NCI-H460 (cell line): ENCODE data around the gene CREG2. TPM values are rescaled to one million over a fixed set of nuclear protein-coding genes. Genes with fewer than 3 reads are reported as not detected.
"Not testable (repeated sequence)": the region's sequence is repeated elsewhere in the genome, so short reads cannot be mapped to it uniquely, and the experiment has no call there.

ENCODE experiments used
- DNase-seq: peaks from one replicate; pipeline ENCODE4 v3.0.0-alpha.2; 2016; ENCODE audit warnings: low read depth; ENCODE audit errors: extremely low read depth
- total RNA-seq: library from RNA; depleted of rRNA; stranded (reverse); fragments of >200 nt; shearing (Covaris generic); gene quantifications from 2 replicates; pipeline ENCODE4 v1.2.3, GENCODE V29; 2014

CREG2 gene
- total RNA-seq, 1 experiment from 2014 or later = 0.10 TPM

DNA sequence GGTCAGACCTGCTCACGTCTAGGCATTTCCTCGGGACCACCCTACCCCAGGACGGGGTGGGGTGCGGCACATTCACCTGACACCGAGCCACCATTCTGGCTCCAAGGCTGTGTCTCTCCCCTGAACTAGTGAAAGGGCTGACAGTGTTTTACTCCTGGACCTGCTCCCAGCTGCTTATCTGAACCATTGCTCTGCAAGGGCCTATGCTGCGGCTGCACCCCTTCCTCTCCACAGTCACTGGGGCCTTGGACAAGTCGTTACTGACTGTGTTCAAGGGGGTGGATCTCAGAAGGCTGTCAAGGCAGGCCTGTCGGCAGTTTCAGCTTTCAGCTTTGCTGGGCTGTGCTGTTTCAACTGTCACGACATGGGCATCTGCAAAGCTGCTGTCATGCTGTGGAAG is 11.7 kb downstream of the CREG2 start:
- DNase-seq = no peak

DNA sequence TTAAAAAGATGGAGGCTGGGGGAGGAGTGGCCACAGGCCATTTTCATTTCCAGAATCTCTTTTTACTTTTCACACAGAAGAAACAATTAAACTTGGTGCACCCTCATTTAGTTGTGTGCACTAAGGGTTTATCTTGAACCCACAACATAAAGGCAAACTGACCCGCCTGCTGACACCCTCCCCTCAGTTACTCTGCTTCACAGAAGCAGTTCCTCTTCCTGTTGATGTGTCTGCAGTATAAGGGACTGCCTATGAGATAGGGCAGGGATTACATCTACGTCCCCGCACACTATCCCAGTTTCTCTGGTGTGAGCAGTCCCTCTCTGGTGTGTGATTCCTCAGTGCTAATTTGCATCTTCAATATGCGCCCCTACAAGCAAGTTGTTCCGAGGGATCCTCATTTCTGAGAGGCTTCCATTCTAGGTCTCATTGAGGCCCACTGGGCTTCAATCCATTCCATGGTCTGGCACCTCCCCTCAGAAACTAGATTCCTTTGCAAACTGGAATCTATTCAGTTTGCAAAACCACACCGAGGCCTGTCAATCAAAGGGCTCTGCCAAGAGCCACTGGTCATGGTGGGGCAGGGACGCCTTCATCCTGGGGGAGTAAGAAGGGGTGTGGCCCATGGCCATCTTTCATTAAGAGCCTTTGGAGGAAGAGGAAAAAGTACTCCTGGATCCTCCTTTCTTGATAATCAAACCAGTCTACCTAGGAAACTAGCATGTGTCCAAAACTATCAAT is 12.3 kb downstream of the CREG2 start:
- no peak for DNase-seq

DNA sequence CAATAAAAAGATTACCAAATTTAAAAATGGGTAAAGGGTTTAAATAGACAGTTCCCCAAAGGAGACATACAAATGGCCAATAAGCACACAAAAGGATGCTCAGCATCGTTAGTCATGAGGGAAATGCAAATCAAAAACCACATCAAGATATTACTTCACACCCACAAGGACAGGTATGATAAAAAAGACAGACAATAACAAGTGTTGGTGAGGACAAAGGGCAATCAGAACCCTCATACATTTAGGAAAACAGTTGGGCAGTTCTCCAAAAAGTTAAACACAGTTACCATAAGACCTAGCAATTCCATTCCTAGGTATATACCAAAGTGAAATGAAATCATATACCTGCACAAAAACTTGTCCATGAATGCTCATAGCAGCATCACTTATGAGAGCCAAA is 14.5 kb downstream of the CREG2 start:
- no peak for DNase-seq

DNA sequence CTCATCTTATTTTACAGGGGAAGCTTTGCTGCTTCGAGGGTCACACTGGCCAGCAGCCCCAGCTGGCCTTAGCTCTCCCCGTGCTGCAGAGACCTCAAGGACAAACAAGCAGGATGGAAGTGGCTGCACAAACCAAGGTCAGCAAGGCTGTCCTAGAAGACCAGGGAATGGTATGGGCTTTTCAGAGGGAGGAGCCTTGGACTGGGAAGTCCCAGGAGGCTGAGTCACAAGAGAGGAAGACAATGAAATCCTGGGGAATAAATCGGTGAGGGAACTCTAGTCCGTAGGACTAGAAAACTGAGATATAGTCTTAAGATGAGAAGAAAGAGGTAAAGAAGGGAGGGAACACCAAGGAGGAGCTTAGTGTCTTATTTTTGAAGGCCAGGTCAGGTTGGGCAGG is 15.7 kb downstream of the CREG2 start:
- no peak for DNase-seq

DNA sequence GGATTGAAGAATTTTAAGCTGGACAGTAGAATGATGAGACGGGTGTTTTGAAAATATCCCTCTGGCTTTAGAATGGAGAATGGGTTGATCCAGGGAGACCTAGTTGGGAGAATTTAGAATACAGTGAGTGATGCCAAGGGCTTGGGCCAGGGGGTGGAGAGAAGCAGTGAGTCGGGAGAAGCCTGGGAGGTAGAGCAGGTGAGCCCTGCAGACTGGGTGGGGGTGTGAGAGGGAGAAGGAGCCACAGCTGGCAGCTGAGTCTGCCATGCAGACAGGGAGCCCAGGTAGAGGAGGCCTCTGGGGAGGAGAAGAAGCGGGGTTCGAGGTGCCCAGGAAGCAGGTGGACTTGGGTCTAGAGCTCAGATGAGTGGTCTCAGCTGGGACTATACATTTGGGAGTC is 18.2 kb downstream of the CREG2 start:
- DNase-seq = no peak

DNA sequence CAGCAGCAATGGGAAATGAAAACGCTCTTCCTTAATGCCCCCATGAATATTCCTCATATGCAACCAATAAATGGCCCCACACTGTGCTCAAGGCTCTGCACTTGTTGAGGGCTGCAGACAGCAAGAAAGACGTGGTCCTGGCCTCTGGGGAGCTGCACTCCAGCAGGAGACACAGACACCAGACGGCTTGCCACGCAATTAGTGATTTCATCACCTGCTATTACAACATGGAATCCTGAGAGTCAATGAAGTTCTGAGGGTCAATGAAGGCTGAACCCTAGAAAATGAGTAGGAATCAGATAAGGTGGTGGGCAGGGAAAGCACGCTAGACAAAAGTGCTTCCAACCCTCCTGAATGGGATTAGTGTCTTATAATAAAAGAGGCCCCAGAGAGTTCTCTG is 18.9 kb downstream of the CREG2 start:
- DNase-seq = no peak

DNA sequence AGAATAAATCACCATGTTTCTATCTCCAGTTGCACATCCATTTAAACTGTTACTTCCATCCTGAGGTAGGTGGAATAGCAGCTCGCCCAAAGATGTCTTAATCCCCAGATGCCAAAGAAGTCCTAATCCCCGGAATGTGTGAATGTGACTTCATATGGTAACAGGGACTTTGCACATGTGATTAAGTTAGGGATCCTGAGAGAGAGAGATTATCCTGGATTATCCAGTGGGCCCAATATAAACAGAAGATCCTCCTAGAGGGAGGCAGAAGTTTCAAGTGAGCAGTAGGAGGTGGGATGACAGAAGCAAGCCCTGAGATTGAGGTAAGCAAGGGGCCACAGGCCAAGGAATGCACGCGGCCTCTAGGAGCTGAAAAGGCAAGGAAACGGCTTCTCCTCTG is 19.8 kb downstream of the CREG2 start:
- no peak for DNase-seq

DNA sequence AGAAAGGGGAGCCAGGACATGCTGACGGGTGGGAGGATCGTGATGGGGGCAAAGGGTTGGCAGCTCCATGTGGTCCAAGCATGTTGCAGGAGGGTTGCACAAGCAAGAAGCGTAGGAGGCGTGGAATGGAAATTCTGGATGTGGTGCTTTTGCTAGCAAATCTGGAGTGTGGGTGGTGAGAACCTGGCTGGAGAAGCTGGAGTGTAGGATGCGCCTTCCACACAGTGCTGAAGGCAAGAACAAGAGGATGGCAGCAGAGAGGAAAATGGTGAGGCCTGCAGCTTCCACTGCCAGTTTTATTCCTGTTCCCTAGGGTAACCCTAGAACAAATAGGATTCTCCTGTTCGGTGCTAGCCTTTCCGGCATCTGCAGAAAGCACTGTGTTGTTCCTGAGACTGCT is 22.4 kb downstream of the CREG2 start:
- no peak for DNase-seq

DNA sequence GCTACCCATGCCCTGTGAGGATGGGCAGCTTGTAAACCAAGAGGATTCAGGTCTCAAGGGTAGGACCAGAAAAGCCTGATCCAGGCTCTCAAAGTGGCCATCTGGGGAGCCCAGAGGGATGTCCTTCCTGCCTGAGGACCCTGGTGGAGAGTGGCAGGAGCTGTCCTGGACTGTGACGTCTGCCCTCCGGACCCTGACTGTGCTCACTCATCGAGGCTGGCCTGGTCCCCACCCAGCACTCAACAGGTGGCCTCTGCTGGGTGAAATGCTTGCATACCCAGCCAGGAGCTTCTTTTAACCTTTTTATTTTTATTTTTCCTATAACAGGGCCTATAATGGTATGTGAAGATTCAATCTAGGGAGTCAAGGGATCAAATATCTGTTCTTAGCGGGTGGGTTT is 24.5 kb downstream of the CREG2 start:
- no peak for DNase-seq

DNA sequence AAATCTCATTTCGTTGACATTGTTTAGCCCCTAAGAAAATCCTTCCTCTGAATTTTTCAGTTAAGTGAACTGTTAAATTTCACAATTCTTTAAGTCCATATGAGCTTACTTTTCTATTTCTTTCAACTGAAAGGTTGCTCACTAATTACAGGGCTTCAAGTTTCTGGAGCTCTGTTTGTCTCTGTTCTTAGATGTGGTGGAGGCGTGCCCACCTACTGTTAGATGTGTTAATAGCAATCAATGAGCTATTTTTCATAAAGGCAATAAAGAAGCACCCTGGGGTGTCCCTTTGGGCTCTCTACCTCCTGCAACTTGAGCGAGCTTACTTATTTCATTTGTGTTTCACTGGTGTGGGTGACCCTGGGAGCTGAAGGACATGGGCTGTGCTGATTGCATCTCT is 25.0 kb downstream of the CREG2 start:
- DNase-seq = no peak

DNA sequence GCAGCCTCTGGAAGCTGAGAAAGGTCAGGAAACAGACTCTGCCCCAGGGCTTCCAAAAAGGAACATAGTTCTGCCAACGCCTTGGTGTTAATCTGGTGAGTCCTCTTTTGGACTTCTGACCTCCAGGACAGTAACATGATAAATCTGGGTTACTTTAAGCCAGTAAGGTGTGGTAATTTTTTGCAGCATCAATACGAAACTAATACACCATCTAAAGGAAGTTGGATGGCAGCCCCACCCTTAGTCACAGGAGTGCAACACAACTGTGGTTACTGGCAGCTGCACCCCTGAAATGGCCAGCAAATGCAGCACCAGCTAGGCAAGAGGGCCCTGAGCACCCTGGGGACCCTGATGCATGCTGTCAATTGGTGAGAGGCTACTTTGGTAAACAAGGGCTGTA is 25.8 kb downstream of the CREG2 start:
- DNase-seq = no peak

DNA sequence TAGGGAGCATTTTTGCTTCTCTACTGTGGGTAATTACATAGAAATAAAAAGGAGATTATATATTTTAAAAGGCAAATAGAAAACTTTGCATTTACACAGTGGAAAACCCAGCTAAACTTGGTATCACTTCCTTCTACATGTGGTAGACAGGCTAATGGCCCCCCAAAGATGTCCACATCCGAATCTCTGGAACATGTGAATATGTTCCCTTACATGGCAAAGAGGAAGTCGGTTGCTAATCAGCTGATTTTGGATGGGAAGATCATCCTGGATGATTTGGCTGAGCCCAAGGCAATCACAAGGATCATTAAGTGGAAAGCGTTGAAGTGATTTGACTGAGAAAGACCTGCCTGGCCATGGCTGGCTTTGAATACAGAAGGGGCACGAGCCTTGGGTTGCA is 26.2 kb downstream of the CREG2 start:
- no peak for DNase-seq

DNA sequence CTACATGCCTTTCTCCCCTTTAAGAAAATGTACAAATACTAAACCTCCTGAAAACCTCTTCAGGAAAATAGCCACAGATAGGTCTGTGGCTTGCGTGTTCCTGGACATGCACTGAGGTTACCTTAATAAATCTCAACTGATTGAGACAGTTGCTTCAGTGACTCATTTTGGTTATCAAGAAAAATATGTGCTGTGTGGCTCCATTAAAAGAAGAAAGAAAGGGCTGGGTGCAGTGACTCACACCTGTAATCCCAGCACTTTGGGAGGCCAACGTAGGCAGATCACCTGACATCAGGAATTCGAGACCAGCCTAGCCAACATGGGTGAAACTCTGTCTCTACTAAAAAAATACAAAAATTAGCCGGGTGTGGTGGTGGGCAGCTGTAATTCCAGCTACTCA is 27.1 kb downstream of the CREG2 start:
- no peak for DNase-seq

DNA sequence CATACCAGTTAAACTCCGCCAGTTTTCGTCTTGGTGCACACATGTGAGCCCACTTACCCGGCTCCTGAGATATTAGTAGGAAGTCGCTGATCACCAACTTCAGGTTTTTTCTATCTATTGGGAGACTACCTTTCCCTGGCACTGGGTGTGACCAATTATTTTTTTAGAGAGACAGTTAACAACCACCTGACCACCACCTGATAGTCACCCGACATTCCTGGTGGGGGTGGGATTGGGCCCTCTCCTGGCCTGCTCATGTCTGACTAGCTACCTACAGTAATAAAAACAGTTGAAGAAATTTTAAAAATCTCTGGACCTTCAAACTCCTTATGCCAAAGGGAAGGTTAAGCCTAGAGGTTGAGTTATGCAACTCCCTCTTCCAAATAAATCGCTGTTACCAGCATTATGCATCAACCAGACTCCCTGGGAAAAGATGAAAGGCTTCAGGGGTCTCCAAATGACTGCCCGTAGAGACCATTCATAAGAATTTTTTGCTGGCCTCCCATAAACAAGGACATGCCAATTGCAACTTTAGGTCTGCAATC is 27.8 kb downstream of the CREG2 start:
- DNase-seq = no peak

DNA sequence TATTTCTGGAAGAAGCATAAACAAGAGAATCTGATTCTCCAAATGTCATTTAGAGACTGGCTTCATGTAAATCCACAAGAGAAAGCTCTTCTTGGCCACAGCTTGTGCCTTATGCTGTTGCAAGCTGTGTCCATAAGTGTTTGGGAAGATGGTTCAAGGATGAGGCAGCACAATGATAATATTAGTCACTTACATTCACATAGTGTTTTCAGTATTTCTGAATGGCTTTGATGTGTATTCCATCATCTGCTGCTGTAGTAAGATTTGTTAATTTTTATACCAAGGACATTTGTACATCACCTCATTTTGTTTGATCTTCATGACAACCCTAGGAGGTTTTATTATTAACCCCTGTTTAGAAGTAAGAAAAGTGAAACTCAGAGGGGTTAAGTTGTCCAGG is 29.9 kb downstream of the CREG2 start:
- DNase-seq = no peak

DNA sequence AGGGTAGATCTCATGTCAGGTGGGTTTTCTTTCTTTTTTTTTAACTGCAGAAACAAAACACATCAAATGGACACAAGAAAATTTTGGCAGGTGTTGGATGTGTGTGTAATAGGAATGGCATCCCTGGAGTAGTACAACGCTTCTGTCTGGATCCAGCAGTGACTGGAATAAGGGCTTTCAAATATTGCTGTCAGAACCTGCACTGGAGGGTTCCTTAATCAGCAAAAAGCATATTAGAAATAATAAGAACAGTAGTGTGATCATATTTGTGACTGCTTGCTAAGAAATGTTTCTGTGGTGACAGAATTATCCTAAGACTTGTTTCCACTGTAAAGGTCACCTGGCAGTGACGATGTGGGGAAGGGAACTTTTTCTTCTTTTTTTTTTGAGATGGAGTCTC is 30.8 kb downstream of the CREG2 start:
- no peak for DNase-seq

DNA sequence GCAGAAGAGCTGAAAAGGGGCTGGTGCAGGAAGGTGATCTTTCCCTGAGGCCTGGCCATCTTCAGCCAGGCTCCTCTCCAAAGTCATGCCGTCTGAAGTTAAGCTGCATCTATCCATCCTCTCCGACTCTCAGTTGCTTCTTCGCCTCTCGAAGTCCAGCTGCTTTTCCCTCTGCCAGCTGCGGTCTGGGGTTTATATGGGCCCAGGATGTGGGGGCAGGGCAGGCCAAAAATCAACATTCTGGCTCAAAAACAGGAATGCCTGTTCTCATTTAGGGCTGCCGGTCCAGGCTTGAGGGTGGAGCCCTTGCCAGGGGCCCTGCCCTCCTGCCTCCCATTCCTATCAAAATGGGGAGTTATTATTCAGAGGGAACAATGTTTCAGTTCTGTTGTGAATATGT is 31.2 kb downstream of the CREG2 start:
- no peak for DNase-seq

DNA sequence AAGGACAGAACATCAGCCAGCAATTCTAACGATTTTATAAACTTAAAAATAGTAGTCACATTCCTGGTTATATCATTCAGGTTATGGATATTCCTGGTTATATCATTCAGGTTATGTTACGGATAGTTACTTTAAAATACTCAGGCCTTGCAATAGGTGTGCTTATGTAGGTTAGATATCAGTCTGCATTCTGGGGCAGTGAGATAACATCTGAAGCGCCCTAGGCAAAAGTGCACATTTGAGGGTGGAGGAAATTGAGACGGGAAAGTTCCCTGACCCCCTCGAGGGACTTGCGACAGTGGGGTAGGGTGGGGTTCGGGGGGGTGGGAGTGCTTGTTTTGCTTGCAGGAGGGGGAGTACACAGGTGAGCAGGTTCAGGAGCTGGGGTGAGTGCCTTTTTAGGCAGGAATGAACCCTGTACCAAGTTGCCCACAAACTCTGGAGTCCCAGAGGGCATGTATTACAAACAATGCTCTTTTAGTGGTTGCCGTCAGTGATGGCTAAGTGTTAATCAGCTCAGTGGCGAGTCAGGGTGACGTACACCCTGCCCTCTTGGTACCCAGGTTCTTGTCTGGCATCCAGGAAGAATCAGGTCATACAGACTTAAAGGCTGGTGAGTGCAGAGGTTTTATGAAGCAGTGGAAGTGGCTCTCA is 31.8 kb downstream of the CREG2 start:
- DNase-seq = no peak

DNA sequence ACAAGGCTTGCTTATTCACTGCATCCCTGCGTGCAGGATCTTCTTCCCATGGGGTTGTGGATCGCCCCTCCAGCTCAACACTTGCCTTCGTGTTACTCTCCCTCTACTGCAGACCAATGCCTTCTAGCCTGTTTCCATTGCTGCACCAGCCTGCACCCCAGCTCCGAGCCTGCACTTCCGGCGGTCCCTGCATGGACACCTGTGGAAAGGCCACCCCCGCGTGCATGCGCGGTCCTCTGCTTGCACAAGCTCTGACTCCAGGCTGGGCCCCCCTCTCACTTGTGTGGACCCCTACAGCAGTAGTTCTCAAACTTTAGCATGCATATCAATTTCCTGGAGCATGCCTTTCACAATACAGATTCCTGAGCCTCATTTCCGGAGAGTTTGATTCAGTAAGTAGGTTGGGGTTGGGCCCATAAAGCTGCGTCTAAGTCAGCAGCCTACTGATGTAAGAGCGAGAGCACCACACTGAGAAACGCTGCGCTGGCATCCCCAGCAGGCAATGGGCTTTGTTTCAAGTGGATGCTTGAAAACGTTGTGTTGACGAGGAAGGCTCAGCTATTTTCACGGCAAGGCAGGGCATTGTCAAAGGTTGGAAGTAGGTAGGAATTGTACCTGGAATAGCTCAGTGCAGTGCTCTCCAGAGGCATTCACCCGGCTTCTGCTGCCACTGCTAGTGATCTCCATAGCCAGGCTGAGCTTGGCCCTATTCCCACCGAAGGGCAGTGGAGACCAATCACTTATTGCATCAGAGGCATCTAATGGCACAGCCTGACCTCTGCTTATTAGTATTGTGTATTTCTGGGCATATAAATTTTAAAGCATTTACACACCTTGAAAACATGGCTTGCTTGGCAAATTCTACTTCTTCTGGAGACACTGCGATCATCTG is 32.6 kb downstream of the CREG2 start:
- DNase-seq = no peak

DNA sequence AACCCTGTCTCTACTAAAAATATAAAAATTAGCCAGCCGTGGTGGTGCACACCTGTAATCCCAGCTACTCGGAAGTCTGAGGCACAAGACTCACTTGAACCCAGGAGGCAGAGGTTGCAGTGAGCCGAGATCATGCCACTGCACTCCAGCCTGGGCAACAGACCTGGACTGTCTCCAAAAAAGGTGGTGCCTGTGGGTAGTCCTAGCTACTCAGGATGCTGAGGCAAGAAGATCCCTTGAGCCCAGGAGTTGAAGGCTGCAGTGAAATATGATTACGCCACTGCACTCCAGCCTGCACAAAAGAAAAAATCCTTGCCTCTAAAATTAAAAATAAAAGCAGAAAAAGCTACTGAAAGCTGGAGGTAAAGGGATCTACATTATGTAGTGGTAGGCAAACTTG is 34.7 kb downstream of the CREG2 start:
- not testable (repeated sequence) for DNase-seq

DNA sequence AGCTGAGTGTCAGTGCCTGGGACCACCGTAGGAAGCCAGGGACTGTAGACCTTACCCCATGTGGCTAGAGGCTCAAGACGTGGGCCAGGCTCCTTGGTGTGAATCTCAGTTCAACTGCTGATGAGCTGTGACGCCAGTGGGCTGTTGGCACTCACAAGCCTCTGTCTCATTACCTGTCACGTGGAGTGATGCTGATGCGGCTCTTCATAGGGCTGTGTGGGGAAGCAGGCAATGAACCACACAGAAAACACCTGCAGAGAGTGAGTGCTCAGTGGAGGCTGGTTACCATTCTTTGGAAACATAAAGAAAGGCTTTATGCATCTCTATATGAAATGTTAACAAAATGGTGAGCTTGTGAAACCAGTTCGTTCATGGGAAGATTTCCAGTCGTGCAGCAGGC is 36.1 kb downstream of the CREG2 start:
- no peak for DNase-seq
